BLaER1 treated with 17β-estradiol and CSF1 and Interleukin-3, amounts not matched to agents 10 nM and 100 nM (cell line): Measurements from ENCODE around the gene TTLL8.

ENCODE experiments used
- H3K27ac ChIP-seq, 11 experiments: shearing (Covaris generic); formaldehyde crosslinking; 2 replicates each; pipeline ENCODE4 v1.8.1; 2022
- H3K27me3 ChIP-seq, 11 experiments: shearing (Covaris generic); formaldehyde crosslinking; 2 replicates each; pipeline ENCODE4 v1.8.1; 2022
- H3K36me3 ChIP-seq, 11 experiments: shearing (Covaris generic); formaldehyde crosslinking; 2 replicates each; pipeline ENCODE4 v1.8.1; 2022
- H3K4me1 ChIP-seq, 10 experiments: shearing (Covaris generic); formaldehyde crosslinking; 2 replicates each; pipeline ENCODE4 v1.8.1; 2022
- H3K4me2 ChIP-seq, 11 experiments: shearing (Covaris generic); formaldehyde crosslinking; 2 replicates each; pipeline ENCODE4 v1.8.1; 2022
- H3K4me3 ChIP-seq, 10 experiments: shearing (Covaris generic); formaldehyde crosslinking; 2 replicates each; pipeline ENCODE4 v1.8.1; 2022
- H3K9ac ChIP-seq, 11 experiments: shearing (Covaris generic); formaldehyde crosslinking; 2 replicates each; pipeline ENCODE4 v1.8.1; 2022
- H3K9me3 ChIP-seq, 11 experiments: shearing (Covaris generic); formaldehyde crosslinking; replicated peaks in 1 of 11; 2 replicates each; pipeline ENCODE4 v1.8.1; 2022
- H4K20me1 ChIP-seq, 11 experiments: shearing (Covaris generic); formaldehyde crosslinking; 2 replicates each; pipeline ENCODE4 v1.8.1; 2022
- Cebpa-rat ChIP-seq, 11 experiments: shearing (Covaris generic); IDR thresholded peaks; 2 replicates each; pipeline ENCODE4 v1.8.1; 2022

Gene TTLL8

GRCh38 chr22:49969751-49970527 is 88.2 kb downstream of the TTLL8 start:
- H3K36me3 ChIP-seq: peaks cover 0 to 8% (median 0%) of the 10 kb centered on the region in 11 experiments; a peak in 9 of 22 replicates
- H3K9ac ChIP-seq: no peak overlapping the region
- H3K4me2 ChIP-seq: peak overlapping the region; percentile 95 to 100 (median 98)
- no peaks in the 10 kb centered on the region for H3K9me3 ChIP-seq
- no peak for TF ChIP-seq Cebpa-rat (IDR thresholded peaks at IDR 0.05)
- H4K20me1 ChIP-seq: peaks cover 9 to 58% (median 24%) of the 10 kb centered on the region in 11 experiments; a peak in 21 of 22 replicates
- peaks cover 53 to 72% (median 57%) of the 10 kb centered on the region in 10 experiments for H3K4me1 ChIP-seq
- peaks cover 7 to 26% (median 18%) of the 10 kb centered on the region in 11 experiments; a peak in 21 of 22 replicates for H3K27me3 ChIP-seq
- peak overlapping the region in 2 of 11 experiments; percentile 31 to 35; a peak in 4 of 22 replicates for H3K27ac ChIP-seq
- no peak overlapping the region for H3K4me3 ChIP-seq

GRCh38 chr22:49968831-49969661 is 89.1 kb downstream of the TTLL8 start:
- Histone ChIP-seq H3K4me1 (peaks cover 62 to 81% (median 66%) of the 10 kb centered on the region in 10 experiments), H3K36me3 (peaks cover 0 to 17% (median 9%) of the 10 kb centered on the region in 11 experiments; a peak in 13 of 22 replicates), H3K9me3 (no peaks in the 10 kb centered on the region), H3K9ac (no peak overlapping the region), H3K4me3 (no peak overlapping the region), H3K27me3 (peaks cover 7 to 26% (median 18%) of the 10 kb centered on the region in 11 experiments; a peak in 21 of 22 replicates), H4K20me1 (peaks cover 18 to 67% (median 33%) of the 10 kb centered on the region in 11 experiments), H3K27ac (peak overlapping the region in 2 of 11 experiments; percentile 2 to 31; a peak in 3 of 22 replicates), H3K4me2 (peak overlapping the region in 3 of 11 experiments; percentile 99 to 100 (median 100); a peak in 5 of 22 replicates)
- TF ChIP-seq Cebpa-rat (IDR thresholded peaks at IDR 0.05): no peak
